GM12874 (cell line): ENCODE results near the gene SUN2.

Source experiments
- CTCF ChIP-seq: IDR thresholded peaks from 2 replicates; pipeline ENCODE4 v1.5.1; 2011; ENCODE audit warnings: low read depth, mild to moderate bottlenecking, control low read depth, low read length, moderate library complexity; ENCODE audit not compliant: insufficient read depth

Gene SUN2

GRCh38 chr22:38793721-38794466 is 38.1 kb upstream of the SUN2 start, which contains the start of gene DNAL4:
TSS of gene DNAL4 (minus strand) at chr22:38794143. CDS start at chr22:38782731, 11,412 bp downstream.
- no peak for TF ChIP-seq CTCF

DNA sequence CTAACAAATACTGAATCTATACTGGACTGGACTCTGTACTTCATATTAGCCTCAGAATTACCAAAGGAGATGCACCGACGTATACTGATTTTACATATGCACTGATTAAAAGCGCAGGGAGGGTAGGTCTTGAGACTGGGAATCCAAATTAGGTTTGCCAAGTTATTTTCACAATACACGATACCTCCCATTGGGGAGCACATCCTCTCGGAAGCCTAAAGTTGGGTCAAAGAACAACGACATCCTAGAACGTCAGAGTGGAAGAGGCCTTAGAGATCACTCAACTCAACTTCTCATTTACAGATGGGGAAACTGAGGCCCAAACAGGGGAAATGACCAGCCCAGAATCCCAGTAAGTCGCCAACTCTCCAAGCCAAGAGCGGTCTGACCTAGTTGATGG is 37.5 kb upstream of the SUN2 start:
- no peak for TF ChIP-seq CTCF

- TF ChIP-seq CTCF: no peak
These were observed 37.0 kb upstream of the SUN2 start for GRCh38 chr22:38792833-38793232.

GRCh38 chr22:38789606-38790005 is 33.8 kb upstream of the SUN2 start:
- no peak for TF ChIP-seq CTCF

DNA sequence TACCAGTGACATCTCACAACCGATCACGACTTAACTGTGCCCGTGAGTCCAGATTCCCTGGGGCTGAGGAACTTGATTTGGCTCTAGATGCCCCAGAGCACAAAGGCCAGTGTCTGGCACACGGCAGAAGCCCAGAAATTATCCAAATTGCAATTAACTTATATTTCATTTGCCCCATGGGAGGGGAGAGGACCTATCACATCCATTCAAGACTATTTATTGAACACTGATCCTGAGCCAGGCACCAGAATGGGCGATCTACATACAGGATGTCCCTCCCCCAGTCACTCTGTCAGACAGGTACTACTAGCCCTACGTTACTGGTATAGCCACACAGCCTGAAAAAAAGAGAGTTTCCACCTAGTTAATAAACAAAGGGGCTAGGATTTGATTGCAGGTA is 33.0 kb upstream of the SUN2 start:
- TF ChIP-seq CTCF: no peak

- no peak for TF ChIP-seq CTCF
These were observed 32.4 kb upstream of the SUN2 start for GRCh38 chr22:38788021-38788816.

DNA sequence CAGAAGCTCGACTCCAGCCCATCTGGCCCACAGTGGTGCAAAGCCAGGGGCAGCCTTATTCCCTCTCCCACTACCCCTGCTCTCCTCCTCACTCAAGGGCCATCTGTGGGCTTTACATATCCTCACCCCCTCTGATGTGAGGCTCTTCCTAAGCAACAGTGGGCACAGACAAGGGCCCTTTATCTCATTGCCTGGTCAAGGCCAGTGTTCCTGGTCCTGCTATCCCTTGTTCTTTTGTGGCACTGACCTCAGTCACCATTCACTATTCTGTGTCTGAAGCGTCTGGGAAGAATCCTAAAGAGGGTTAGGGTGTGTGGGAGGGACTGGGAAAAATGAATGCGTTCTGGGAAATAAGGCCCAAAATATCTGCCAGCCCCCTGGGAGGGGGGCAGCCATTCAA is 30.8 kb upstream of the SUN2 start:
- no peak for TF ChIP-seq CTCF
